HCT116 (cell line): ENCODE measurements around the gene AARS1.
A peak's percentile ranks its signal among the peaks of the same experiment; 100 is the strongest.

Source experiments
- POLR2A ChIP-seq: IDR thresholded peaks from 2 replicates; pipeline ENCODE4 v1.7.0; 2011; ENCODE audit warnings: borderline replicate concordance; ENCODE audit not compliant: insufficient read depth, insufficient read length; ENCODE audit errors: extremely low read depth
- POLR2AphosphoS5 ChIP-seq: IDR thresholded peaks from 2 replicates; pipeline ENCODE4 v1.6.1; 2011; ENCODE audit warnings: mild to moderate bottlenecking, low read depth, low read length, moderate library complexity
- RAD21 ChIP-seq: IDR thresholded peaks from 2 replicates; pipeline ENCODE4 v1.6.1; 2012; ENCODE audit warnings: low read depth, mild to moderate bottlenecking
- TCF7L2 ChIP-seq: IDR thresholded peaks from 2 replicates; pipeline ENCODE4 v1.7.0; 2011; ENCODE audit warnings: borderline replicate concordance, inconsistent platforms; ENCODE audit not compliant: insufficient read depth, insufficient read length; ENCODE audit errors: extremely low read depth
- ZFX ChIP-seq: fragments of 450-650 bp; IDR thresholded peaks from 2 replicates; pipeline ENCODE4 v1.6.1; 2017
- ZNF274 ChIP-seq: fragments of 200-500 bp; sonication (Bioruptor generic); IDR thresholded peaks from 2 replicates; pipeline ENCODE4 v1.6.1; 2014; ENCODE audit warnings: mild to moderate bottlenecking, low read depth, low read length, inconsistent platforms
- TF ChIP-seq, protein P1 (sequence below), 3 experiments: fragments of 200-600 bp in 1 of 3; sonication (generic) in 1 of 3; IDR thresholded peaks in 2 of 3; conservative IDR thresholded peaks in 1 of 3; 2 replicates each; pipeline ENCODE4 v1.5.1; 2012 to 2017; ENCODE audit warnings: low read depth in 2 of 3, low read length in 2 of 3, antibody characterized with exemption in 1 of 3, borderline replicate concordance in 1 of 3, control low read depth in 1 of 3, mild to moderate bottlenecking in 1 of 3, mixed read lengths in 1 of 3, mixed run types in 1 of 3, moderate library complexity in 1 of 3; ENCODE audit not compliant: insufficient read depth in 1 of 3
- TF ChIP-seq, protein P2 (sequence below): IDR thresholded peaks from 2 replicates; pipeline ENCODE4 v1.6.1; 2012; ENCODE audit warnings: low read depth

DNA sequence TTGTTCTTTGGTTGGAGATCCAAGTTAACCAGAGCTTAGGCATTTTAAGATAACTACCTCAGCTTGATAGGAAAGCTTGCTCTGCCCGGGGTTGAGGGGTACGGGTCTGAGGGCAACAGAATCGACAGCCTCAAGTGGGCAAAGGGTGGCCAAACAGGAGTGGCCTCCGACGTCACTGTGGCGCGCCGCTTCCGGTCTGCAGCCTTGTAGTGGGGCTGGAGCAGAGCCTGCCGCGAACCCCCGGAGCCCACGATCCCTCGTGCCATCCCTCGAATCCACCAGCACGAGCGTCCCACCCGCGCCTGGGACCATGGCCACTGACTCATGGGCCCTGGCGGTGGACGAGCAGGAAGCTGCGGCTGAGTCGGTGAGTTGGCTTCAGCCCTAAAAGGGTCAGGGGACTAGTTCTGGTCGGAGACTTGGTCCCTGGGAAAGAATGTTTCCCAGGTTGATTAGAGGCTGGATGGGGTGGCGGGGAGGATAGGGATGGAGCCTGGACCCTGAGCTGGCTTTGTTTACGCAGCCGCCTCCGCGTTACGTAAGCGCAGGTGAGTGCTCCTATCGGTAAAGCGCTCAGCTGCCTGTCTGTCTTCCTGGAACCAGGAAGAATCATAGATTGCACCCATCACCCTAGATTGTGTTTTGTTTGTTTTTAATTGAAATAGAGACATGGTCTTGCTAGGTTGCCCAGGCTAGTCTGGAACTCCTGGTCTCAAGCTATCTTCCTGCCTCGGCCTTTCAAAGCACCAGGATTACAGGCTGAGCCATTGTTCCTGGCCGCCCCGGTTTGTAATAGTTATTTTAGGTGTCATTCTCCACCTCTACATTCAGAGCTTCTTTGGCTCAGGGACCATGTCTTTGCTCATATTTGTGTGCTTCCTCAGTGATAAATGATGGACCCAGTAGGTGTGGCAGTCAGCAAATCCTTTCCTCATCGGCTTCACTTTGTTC, 10.0 kb upstream of the AARS1 start, which contains the start of gene DDX19B:
- TF ChIP-seq POLR2A (peak; percentile 57), ZFX (no peak), TCF7L2 (peak; percentile 31), POLR2AphosphoS5 (peak; percentile 92), ZNF274 (no peak), RAD21 (no peak)
- TF ChIP-seq, protein P1, sequence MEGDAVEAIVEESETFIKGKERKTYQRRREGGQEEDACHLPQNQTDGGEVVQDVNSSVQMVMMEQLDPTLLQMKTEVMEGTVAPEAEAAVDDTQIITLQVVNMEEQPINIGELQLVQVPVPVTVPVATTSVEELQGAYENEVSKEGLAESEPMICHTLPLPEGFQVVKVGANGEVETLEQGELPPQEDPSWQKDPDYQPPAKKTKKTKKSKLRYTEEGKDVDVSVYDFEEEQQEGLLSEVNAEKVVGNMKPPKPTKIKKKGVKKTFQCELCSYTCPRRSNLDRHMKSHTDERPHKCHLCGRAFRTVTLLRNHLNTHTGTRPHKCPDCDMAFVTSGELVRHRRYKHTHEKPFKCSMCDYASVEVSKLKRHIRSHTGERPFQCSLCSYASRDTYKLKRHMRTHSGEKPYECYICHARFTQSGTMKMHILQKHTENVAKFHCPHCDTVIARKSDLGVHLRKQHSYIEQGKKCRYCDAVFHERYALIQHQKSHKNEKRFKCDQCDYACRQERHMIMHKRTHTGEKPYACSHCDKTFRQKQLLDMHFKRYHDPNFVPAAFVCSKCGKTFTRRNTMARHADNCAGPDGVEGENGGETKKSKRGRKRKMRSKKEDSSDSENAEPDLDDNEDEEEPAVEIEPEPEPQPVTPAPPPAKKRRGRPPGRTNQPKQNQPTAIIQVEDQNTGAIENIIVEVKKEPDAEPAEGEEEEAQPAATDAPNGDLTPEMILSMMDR (IDR thresholded peaks at IDR 0.05 in 2 of 3, conservative IDR thresholded peaks at IDR 0.05 in 1 of 3; ENCODE audit: borderline replicate concordance in 1 of 3, insufficient read depth in 1 of 3, low read depth in 2 of 3, low read length in 2 of 3), result no peak
- TF ChIP-seq, protein P2, sequence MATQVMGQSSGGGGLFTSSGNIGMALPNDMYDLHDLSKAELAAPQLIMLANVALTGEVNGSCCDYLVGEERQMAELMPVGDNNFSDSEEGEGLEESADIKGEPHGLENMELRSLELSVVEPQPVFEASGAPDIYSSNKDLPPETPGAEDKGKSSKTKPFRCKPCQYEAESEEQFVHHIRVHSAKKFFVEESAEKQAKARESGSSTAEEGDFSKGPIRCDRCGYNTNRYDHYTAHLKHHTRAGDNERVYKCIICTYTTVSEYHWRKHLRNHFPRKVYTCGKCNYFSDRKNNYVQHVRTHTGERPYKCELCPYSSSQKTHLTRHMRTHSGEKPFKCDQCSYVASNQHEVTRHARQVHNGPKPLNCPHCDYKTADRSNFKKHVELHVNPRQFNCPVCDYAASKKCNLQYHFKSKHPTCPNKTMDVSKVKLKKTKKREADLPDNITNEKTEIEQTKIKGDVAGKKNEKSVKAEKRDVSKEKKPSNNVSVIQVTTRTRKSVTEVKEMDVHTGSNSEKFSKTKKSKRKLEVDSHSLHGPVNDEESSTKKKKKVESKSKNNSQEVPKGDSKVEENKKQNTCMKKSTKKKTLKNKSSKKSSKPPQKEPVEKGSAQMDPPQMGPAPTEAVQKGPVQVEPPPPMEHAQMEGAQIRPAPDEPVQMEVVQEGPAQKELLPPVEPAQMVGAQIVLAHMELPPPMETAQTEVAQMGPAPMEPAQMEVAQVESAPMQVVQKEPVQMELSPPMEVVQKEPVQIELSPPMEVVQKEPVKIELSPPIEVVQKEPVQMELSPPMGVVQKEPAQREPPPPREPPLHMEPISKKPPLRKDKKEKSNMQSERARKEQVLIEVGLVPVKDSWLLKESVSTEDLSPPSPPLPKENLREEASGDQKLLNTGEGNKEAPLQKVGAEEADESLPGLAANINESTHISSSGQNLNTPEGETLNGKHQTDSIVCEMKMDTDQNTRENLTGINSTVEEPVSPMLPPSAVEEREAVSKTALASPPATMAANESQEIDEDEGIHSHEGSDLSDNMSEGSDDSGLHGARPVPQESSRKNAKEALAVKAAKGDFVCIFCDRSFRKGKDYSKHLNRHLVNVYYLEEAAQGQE, result no peak
